Stimulated activated CD8-positive, alpha-beta memory T cell treated with anti-CD3 and anti-CD28 coated beads, Interleukin-4, amount 100 ng/mL, for 4 hours (primary cell): ENCODE data around the gene ALDH8A1.

Experiments
- DNase-seq, 2 donors: peaks; one replicate each; pipeline ENCODE4 v3.0.0-alpha.2; 2020; ENCODE audit warnings: low read depth in 2 of 2, low spot score in 1 of 2

The ALDH8A1 gene

DNA sequence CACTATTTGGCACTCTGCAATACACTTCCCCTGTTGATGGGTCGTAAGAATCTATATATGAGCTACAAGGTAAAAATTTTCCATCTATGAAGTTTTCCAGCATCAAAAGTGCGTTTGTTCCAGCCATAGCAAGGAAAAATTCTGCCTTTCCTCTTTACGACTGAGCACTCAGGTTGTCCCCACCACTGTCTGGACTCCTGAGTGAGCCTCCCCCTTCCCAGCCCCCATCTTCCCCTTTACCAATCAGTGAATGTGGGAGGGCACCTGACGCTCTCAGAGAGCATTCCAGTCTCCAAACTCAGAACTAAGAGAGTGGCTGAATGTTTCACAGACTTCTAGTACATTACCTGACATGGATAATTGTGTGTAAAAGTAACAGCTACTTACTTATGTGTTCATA, at the start of gene ALDH8A1:
Gene ALDH8A1, minus strand, starts transcription at position 175 of the 400 bp plus-strand sequence. Its CDS starts 48 bp downstream, at position 127.
- DNase-seq = no peak

GRCh38 chr6:134999107-134999506, 49.2 kb upstream of the ALDH8A1 start:
- DNase-seq = no peak

DNA sequence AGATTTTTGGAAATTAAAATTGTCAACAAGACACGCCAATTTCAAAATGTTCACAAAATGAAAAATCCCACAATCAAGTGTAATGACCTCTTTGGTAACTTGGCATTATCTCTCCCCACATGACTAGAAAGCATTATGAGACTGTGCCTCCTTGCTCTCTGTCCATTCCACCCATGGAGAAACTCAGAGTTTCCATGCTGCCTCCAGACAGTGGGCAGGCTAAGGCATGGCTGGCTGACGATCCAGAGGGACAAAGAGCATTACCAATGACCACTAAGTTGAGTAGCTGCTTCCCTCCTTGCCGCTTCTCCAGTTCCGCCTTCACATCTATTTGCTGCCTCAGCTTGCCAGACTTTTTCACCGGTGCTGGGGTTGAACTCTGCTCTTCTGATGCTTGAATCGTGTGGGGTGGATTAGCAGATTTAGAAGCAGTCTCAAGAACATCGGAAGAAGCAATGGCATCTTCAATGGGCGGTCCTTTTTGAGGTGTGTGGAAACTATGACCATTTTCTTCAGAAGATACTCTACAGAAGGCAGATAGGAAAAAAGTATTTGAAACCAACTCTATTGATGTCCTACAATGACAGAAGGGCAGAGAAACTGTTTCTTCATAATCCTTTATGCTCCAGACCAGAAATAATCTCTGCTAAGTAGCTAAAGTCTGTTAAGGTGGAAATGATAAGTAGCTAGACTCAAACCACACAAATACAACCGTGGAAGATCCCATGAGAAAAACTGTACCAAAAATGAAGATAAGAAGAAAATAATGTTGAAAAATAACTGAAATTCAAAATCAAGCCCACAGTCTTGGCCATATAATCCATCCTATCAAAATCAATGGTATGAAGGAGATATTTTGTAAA, 47.5 kb upstream of the ALDH8A1 start:
- no peak for DNase-seq

GRCh38 chr6:134995536-134995935, 45.6 kb upstream of the ALDH8A1 start:
- DNase-seq = no peak

- no peak for DNase-seq
Measured at GRCh38 chr6:134994431-134994830, 44.5 kb upstream of the ALDH8A1 start.

- DNase-seq = no peak
Measured at GRCh38 chr6:134992155-134992554, 42.3 kb upstream of the ALDH8A1 start.

DNA sequence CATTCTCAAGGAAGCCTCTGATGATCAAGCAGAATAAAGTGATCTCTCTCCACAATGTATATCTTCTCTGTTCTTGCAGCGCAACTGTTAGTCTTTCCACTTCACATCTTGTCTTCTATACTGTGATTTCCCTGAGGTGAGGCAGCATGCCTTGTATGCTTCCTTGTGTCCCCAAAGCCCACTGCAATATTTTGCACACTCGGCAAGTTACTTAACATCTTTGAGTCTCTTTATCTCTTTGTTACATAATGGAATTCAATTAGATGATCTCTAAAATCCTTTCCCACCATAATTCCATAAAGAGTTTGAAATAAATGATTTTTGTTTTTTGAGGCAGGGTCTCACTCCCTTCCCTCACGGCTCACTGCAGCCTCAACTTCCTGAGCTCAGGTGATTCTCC, 40.4 kb upstream of the ALDH8A1 start:
- DNase-seq = no peak

GRCh38 chr6:134984821-134985220, 34.9 kb upstream of the ALDH8A1 start:
- no peak for DNase-seq

DNA sequence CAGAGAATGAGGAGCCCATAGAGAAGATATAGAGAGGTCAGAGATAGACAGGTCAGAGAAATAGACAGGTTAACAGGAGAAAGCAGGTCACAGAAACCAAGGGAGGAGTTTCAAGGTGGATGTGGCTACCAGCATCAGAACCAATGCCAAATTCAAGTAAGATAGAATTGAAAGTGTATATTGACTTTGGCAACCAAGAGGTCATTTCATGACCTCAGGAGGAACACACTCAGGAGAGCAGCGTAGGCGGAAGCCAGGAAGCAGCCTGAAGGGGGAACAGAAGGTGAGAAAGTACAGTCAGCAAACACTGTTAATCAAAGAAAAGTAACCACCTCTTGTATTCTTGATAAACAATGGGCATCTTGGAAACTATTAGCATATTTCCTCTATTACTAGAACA, 33.9 kb upstream of the ALDH8A1 start:
- no peak for DNase-seq

DNA sequence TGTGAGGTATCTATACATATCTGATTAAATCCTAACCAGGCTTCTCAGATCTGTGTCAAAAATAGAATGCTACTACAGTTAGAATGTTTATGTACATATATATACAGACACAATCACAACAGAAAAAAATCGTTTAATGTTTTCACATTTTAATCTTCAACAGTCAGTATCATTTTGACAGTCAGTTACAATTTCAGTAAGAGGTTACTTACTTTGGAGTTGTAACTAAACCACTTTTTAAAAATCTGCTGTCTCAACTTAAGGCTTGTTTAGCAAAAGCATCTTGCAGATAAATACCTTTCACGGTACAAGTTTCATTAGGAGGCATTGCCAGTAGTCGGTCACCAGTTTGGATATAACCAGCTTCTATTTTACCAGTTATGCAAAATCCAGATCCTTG, 32.3 kb upstream of the ALDH8A1 start:
- DNase-seq = no peak

DNA sequence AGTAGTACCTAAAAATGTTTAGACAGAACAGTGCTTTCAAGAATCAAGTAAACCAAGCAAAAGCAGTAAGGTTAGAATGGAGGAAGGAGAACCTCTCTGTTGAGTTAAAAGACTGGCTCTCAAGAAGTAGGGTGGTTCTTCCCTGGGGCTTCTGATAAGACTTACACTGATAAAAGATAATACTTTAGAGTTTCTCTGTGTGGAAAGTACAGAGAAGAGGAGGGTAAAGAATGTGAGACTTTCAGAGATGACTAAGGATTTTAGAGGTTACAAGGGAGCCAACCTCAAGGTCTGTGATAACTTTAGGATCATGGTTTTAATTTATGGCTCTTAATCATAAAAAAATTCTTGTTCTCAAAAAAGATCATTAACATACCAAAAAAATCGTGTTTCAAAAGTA, 30.9 kb upstream of the ALDH8A1 start:
- DNase-seq = no peak

DNA sequence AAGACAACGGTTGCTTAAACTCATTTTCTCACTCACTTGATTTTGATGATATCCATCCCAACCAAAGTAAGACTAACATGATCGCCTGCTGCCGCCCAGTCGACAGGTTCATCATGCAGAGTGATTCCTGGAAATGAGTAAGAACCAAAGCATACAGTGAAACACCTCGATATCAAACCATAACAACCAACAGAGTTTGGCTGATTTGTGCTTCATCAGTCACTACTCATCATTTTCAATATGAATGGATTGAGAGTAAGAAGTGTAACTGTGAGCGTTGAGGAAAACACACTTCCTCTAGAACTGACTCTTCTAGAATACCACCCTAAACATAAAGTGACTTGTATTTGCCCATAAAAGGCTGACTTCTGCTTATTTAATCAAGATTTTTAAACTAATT, 29.2 kb upstream of the ALDH8A1 start:
- DNase-seq = no peak

- DNase-seq = no peak
Measured at GRCh38 chr6:134974370-134974769, 24.5 kb upstream of the ALDH8A1 start.

DNA sequence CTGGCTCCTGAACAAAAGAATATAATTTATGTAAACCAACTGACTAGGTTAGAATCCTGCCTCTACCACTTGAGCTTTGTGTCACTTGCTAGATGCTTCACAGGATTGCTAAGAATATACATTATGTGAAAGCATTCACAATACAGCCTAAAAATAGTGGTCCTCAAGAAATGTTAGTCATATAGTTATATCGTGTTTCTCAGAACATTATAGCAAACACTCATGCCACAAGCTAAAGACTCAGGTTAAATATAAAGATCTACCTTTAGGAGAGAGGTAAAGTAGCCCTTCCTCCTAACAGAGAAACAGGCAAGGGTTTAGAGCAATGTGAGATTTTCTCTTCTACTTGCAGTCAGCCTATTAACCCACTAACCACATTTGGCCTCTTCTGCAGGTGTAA, 17.8 kb upstream of the ALDH8A1 start:
- no peak for DNase-seq

DNA sequence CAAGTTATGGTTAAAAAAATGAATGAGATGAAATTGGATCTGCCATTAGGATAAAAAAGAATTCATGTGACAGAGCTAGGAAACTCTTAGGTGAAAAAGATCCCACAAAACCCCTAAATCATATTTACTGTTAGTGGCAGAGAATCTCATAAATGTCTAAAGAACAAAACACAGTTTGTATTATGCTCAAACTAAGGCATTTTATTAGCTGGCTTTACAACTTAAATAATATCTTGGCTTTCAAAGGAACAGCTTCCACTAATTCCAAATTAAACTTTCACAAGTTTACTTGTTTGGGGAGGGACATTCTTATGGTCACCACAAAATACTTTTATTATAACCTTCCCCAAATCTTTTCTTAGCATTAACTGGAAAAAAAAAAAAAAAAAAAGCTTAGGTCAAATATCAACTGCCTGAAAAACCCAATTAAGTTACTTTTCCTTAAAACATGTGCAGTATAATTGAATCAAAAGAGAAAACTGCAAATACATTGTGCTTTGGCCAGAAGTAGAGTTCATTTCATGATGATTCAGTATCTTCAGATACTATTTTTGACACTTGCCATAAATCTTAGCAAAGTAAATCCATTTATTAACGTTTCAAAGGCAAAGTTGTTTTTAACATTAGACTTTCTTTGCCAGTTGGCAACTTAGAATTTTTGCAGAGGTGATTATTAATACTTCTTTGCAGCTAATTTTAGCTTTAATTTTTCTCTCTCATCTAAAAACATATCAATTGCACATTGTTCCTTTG, 14.7 kb upstream of the ALDH8A1 start:
- no peak for DNase-seq

DNA sequence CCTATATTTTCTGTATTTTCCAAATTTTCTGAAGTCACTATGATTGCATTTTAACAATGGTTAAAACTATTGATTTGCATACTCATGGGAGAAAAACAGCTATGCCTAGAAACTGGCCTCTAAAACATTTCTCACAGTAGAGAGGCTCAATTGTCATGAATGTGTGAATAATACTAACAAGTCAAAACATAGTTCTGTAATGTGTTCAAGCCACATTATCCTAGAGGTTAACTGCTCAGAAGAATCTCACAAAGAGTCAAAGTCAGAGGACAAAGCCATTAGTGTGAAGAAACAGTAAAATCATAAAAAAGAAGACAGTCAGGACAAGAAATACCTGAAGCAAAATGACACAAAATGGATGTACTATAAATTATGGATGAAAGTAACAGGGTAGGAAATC, 12.5 kb upstream of the ALDH8A1 start:
- DNase-seq = no peak

GRCh38 chr6:134961366-134961765, 11.5 kb upstream of the ALDH8A1 start:
- DNase-seq = no peak

- DNase-seq = no peak
Measured at GRCh38 chr6:134959603-134960002, 9.7 kb upstream of the ALDH8A1 start.

- no peak for DNase-seq
Measured at GRCh38 chr6:134956676-134957075, 6.8 kb upstream of the ALDH8A1 start.

DNA sequence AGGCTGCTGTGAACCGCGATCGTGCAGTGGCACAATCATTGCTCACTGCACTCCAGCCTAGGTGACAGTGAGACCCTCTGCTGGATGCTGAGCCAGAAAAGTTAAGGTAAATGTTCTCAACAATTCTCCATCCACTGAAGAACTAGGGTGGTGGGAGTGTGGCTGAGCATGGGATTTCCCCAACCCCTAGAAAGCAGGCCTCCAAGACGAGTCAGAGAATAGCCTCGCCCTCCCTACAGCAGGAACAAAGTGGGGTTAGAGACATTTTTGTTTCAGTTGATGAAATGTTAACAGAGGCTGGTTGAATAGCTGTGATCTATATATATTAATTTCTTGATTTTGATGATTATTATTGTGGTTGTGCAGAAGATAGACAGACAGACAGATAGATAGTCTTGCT, 6.1 kb upstream of the ALDH8A1 start:
- no peak for DNase-seq

DNA sequence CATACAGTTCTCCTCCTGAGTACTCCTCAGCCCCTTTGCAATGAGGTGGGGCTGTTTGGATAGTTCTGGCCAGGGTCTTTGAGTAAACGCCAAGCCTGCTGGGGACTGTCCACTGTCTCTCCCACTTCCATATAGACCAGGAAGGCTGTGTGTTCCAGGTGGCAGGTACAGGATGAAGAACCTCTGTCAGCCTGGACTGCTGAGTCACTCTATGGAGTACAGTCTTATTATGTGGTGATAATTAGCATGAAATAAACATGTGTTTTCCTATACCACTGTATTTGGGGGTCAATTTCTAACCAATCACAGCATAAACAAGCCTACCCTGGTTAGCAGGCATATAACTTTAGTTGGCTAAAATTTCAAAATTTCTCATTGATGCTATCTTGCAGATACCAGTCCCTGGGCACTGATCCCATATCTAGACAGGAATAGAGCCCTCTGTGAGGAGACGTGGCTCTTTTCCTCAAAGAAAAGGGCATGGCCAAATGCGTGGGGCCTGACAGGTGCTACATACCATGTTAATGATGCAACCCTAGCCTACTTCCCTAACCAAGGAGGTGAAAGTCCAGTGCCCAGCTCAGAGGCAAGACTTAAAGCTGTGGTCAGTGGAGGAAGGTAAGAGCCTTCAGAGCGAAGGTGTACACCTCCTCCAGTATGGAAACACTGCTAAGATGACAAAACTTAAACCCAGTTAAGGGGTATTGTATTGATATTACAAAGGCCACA, 4.5 kb upstream of the ALDH8A1 start:
- DNase-seq = no peak
